Activated CD8-positive, alpha-beta T cell treated with anti-CD3 and anti-CD28 coated beads for 36 hours (primary cell): ENCODE measurements around the gene CDH22. TPM values are rescaled to one million over a fixed set of nuclear protein-coding genes. Genes with fewer than 3 reads are reported as not detected.

Experiments used
- ATAC-seq: fragments of 200-7000 bp; cut with Tn5 transposase; one replicate; pipeline ENCODE4 v1.10.0; 2021; ENCODE audit warnings: mild to moderate bottlenecking, moderate library complexity
- CTCF ChIA-PET: fragments of 350-600 bp; sonication (Branson Sonifier 250); formaldehyde crosslinking; loops from one replicate; lab custom pipeline; 2021; ENCODE audit warnings: antibody characterized with exemption; lab: Charles Lee
- POLR2A ChIA-PET: fragments of 350-600 bp; sonication (Branson Sonifier 250); formaldehyde crosslinking; loops from one replicate; lab custom pipeline; 2021; ENCODE audit warnings: antibody characterized with exemption; lab: Charles Lee
- DNase-seq: peaks from one replicate; pipeline ENCODE4 v3.0.0-alpha.2; 2020
- H3K27ac Mint-ChIP-seq: one replicate; pipeline ENCODE4 v1.8.0; 2021; ENCODE audit warnings: mild to moderate bottlenecking, mixed read lengths
- H3K27me3 Mint-ChIP-seq: one replicate; pipeline ENCODE4 v1.8.0; 2021; ENCODE audit warnings: mixed read lengths
- H3K36me3 Mint-ChIP-seq: one replicate; pipeline ENCODE4 v1.8.0; 2021; ENCODE audit warnings: low read depth, mixed read lengths
- H3K4me1 Mint-ChIP-seq: one replicate; pipeline ENCODE4 v1.8.0; 2021; ENCODE audit warnings: low read depth, mixed read lengths
- H3K4me3 Mint-ChIP-seq: one replicate; pipeline ENCODE4 v1.8.0; 2021; ENCODE audit warnings: mild to moderate bottlenecking, moderate library complexity, mixed read lengths
- H3K9me3 Mint-ChIP-seq: one replicate; pipeline ENCODE4 v1.8.0; 2021; ENCODE audit warnings: mixed read lengths
- CTCF ChIP-seq: fragments of 200-600 bp; IDR thresholded peaks from one replicate; pipeline ENCODE4 v1.8.0; 2022; ENCODE audit warnings: antibody characterized with exemption, mild to moderate bottlenecking
- intact Hi-C: fragments of 100-400 bp; cut with micrococcal nuclease; formaldehyde crosslinking; loops from one replicate; pipeline ENCODE4 v1.10.0; 2022
- total RNA-seq, 2 experiments: library from RNA; stranded (reverse); gene quantifications; one replicate each; pipeline ENCODE4 v1.2.3, GENCODE V29; 2021

CDH22 gene
- total RNA-seq, 2 experiments from 2014 or later, result not detected

GRCh38 chr20:46330072-46330763 lies 21.9 kb upstream of the CDH22 start:
- DNase-seq (no peak), ATAC-seq (no peak)
- H3K4me1 Mint-ChIP-seq, result no peaks in the 10 kb centered on the region
- H3K27me3 Mint-ChIP-seq, result peaks cover 14% of the 10 kb centered on the region
- no peaks in the 10 kb centered on the region for H3K36me3 Mint-ChIP-seq
- H3K4me3 Mint-ChIP-seq, result no peak overlapping the region
- TF ChIP-seq CTCF, result no peak
- H3K27ac Mint-ChIP-seq, result no peak overlapping the region
- POLR2A ChIA-PET, result interaction anchor here (0.6 kb wide), 1 partner anchor 104 kb away, joined by 3 read pairs; no protein-coding TSS in a partner anchor
- intact Hi-C loops, result no loop called here
- CTCF ChIA-PET, result no interaction called here
- H3K9me3 Mint-ChIP-seq, result no peaks in the 10 kb centered on the region

GRCh38 chr20:46328200-46328882 lies 20.0 kb upstream of the CDH22 start:
- Mint-ChIP-seq H3K9me3 (no peaks in the 10 kb centered on the region), H3K4me1 (no peaks in the 10 kb centered on the region), H3K27me3 (peaks cover 9% of the 10 kb centered on the region), H3K27ac (no peak overlapping the region), H3K36me3 (no peaks in the 10 kb centered on the region), H3K4me3 (no peak overlapping the region)
- no peak for TF ChIP-seq CTCF
- ChIA-PET CTCF (no interaction called here), POLR2A (interaction anchor here (1.3 kb wide), 1 partner anchor 356 kb away, joined by 3 read pairs; no protein-coding TSS in a partner anchor)
- DNase-seq (no peak), ATAC-seq (no peak)
- intact Hi-C loops, result no loop called here

- H3K27ac Mint-ChIP-seq, result no peak overlapping the region
- TF ChIP-seq CTCF, result no peak
- peaks cover 10% of the 10 kb centered on the region for H3K27me3 Mint-ChIP-seq
- DNase-seq (no peak), ATAC-seq (no peak)
- ChIA-PET POLR2A (interaction anchor here (1.0 kb wide), 1 partner anchor 19 kb away, joined by 3 read pairs; no protein-coding TSS in a partner anchor), CTCF (interaction anchor here (1.9 kb wide), 1 partner anchor 22 kb away, joined by 7 read pairs; no protein-coding TSS in a partner anchor)
- no peaks in the 10 kb centered on the region for H3K9me3 Mint-ChIP-seq
- no peak overlapping the region for H3K4me3 Mint-ChIP-seq
- H3K36me3 Mint-ChIP-seq, result no peaks in the 10 kb centered on the region
- intact Hi-C loops, result no loop called here
- H3K4me1 Mint-ChIP-seq, result no peaks in the 10 kb centered on the region
These were observed 19.3 kb upstream of the CDH22 start for GRCh38 chr20:46327557-46327956.

- ATAC-seq, result no peak
These were observed 17.5 kb upstream of the CDH22 start for GRCh38 chr20:46325789-46326188.

More at GRCh38 chr20:46325789-46326188, 17.5 kb upstream of the CDH22 start:
- Mint-ChIP-seq H3K4me1 (no peaks in the 10 kb centered on the region), H3K36me3 (no peaks in the 10 kb centered on the region), H3K9me3 (no peaks in the 10 kb centered on the region), H3K4me3 (no peak overlapping the region), H3K27me3 (peaks cover 11% of the 10 kb centered on the region), H3K27ac (no peak overlapping the region)
- DNase-seq, result no peak
- CTCF ChIA-PET, result interaction anchor here (0.7 to 1.9 kb wide), 3 partner anchors 17 to 452 kb away, joined by 3 to 7 read pairs (median 3); no protein-coding TSS in a partner anchor
- POLR2A ChIA-PET, result no interaction called here
- TF ChIP-seq CTCF, result no peak
- intact Hi-C loops, result no loop called here
